Mesendoderm (in vitro differentiated cells): ENCODE measurements around the gene KCNJ6.
"Not testable (repeated sequence)": the region's sequence is repeated elsewhere in the genome, so short reads cannot be mapped to it uniquely, and the experiment has no call there.

Experiments
- DNase-seq: peaks from one replicate; pipeline ENCODE4 v3.0.0; 2013
- H2AK5ac ChIP-seq: 2 replicates; pipeline ENCODE4 v1.6.1; 2013; ENCODE audit warnings: low read length, inconsistent platforms
- H2BK120ac ChIP-seq: 2 replicates; pipeline ENCODE4 v1.6.1; 2013; ENCODE audit warnings: low read depth, mild to moderate bottlenecking, low read length, moderate library complexity, mixed read lengths
- H2BK15ac ChIP-seq: replicated peaks from 2 replicates; pipeline ENCODE4 v1.6.1; 2013; ENCODE audit warnings: low read depth, mild to moderate bottlenecking, moderate library complexity
- H2BK5ac ChIP-seq: 2 replicates; pipeline ENCODE4 v1.6.1; 2013; ENCODE audit warnings: low read length, inconsistent platforms
- H3K18ac ChIP-seq: 2 replicates; pipeline ENCODE4 v1.6.1; 2013; ENCODE audit warnings: mild to moderate bottlenecking, low read length, mixed read lengths
- H3K23ac ChIP-seq: one replicate; pipeline ENCODE4 v1.6.1; 2013; ENCODE audit warnings: low read length
- H3K27ac ChIP-seq: 2 replicates; pipeline ENCODE4 v1.5.1; 2013; ENCODE audit warnings: low read depth, mild to moderate bottlenecking, inconsistent platforms, low read length, moderate library complexity
- H3K27me3 ChIP-seq: 2 replicates; pipeline ENCODE4 v1.6.1; 2013; ENCODE audit warnings: low read length, control low read depth, mild to moderate bottlenecking, inconsistent platforms; ENCODE audit not compliant: insufficient read depth, poor library complexity
- H3K36me3 ChIP-seq: 2 replicates; pipeline ENCODE4 v1.6.1; 2013; ENCODE audit warnings: low read length, inconsistent platforms; ENCODE audit not compliant: control insufficient read depth, insufficient read depth
- H3K4ac ChIP-seq: one replicate; pipeline ENCODE4 v1.6.1; 2013; ENCODE audit warnings: low read depth, mild to moderate bottlenecking, low read length, moderate library complexity
- H3K4me1 ChIP-seq: 2 replicates; pipeline ENCODE4 v1.6.1; 2013; ENCODE audit warnings: low read depth, low read length, inconsistent platforms; ENCODE audit not compliant: control insufficient read depth
- H3K4me2 ChIP-seq: 2 replicates; pipeline ENCODE4 v1.6.1; 2013; ENCODE audit warnings: low read length
- H3K4me3 ChIP-seq: 2 replicates; pipeline ENCODE4 v1.5.1; 2013; ENCODE audit warnings: mild to moderate bottlenecking, low read length
- H3K56ac ChIP-seq: one replicate; pipeline ENCODE4 v1.6.1; 2013; ENCODE audit warnings: low read length
- H3K79me1 ChIP-seq: 2 replicates; pipeline ENCODE4 v1.6.1; 2013; ENCODE audit warnings: low read length, inconsistent platforms
- H3K79me2 ChIP-seq: 2 replicates; pipeline ENCODE4 v1.6.1; 2013; ENCODE audit warnings: mild to moderate bottlenecking, low read length; ENCODE audit not compliant: control insufficient read depth, insufficient read depth
- H3K9ac ChIP-seq: 2 replicates; pipeline ENCODE4 v1.6.1; 2013; ENCODE audit warnings: low read length, inconsistent platforms
- H4K5ac ChIP-seq: one replicate; pipeline ENCODE4 v1.6.1; 2013; ENCODE audit warnings: low read length
- H4K8ac ChIP-seq: one replicate; pipeline ENCODE4 v1.6.1; 2013; ENCODE audit warnings: low read depth, mild to moderate bottlenecking, control low read depth, low read length, moderate library complexity
- WGBS: extraction: QIAGEN DNeasy Blood & Tissue Kit; methylation state at CpG from one replicate; pipeline ENCODE4 v1.1.7; 2013; ENCODE audit warnings: low lambda C conversion rate, missing lambda C conversion rate; ENCODE audit not compliant: insufficient coverage; ENCODE audit errors: extremely low coverage; 5-methylcytosine and 5-hydroxymethylcytosine counted together

The KCNJ6 gene

DNA sequence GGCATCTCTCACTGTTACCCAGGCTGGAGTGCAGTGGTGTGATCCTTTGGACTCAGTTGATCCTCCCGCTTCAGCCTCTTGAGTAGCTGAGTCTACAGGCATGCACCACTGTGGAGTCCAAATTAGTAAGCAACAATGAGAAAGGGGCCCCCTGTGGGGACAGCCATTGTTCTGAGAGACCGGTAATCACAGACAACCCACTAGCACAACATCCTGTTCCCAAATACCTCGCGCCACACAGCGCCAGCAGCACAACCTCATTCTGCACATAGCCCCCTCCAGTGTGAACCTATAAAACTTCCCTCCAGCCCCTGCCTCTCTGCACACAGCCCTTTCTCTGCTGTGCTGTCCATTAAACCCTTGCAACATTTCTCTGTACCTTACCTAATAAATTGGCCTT, 323.2 kb downstream of the KCNJ6 start:
- Histone ChIP-seq H3K36me3 (no peaks in the 10 kb centered on the region), H3K79me1 (no peaks in the 10 kb centered on the region), H3K9ac (peak overlapping the region; percentile 79), H3K56ac (peak overlapping the region; percentile 86), H3K18ac (peak overlapping the region; percentile 100), H3K4me2 (peak overlapping the region; percentile 23), H4K8ac (peak overlapping the region; percentile 79), H3K4me1 (peaks cover 17% of the 10 kb centered on the region), H2BK5ac (peak overlapping the region; percentile 100), H3K4ac (peak overlapping the region; percentile 100), H3K4me3 (no peak overlapping the region), H2BK120ac (peak overlapping the region; percentile 99), H4K5ac (peak overlapping the region; percentile 59), H3K27me3 (no peaks in the 10 kb centered on the region), H3K23ac (no peak overlapping the region), H2AK5ac (no peak overlapping the region), H2BK15ac (no peak overlapping the region), H3K79me2 (peaks cover 15% of the 10 kb centered on the region), H3K27ac (peak overlapping the region; percentile 100)
- WGBS = no CpG with 5 or more reads among the region's 5 CpGs
- DNase-seq = peak; percentile 99

DNA sequence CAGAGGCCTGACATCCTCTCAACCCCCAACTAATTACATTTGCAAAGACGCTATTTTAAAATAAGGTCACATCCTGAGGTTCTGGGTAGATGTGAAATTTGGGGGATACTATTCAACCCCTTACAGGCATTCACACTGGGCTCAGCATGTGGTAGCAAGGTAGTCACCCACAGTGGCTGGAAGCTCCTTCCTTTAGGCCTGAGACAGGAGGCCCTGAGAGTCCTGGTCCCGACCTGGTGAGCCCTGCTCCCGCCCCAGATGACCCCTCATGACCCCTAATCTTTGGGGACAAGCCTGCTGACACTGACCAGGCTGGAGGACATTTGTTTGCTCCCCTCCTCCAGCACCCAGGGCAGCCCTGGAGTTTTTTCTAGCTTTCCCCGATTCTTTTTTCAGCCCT, 323.8 kb downstream of the KCNJ6 start:
- Histone ChIP-seq H2BK15ac (no peak overlapping the region), H3K4ac (peak overlapping the region; percentile 100), H3K79me2 (peaks cover 15% of the 10 kb centered on the region), H3K27ac (peak overlapping the region; percentile 100), H2BK5ac (peak overlapping the region; percentile 100), H3K27me3 (no peaks in the 10 kb centered on the region), H4K5ac (peak overlapping the region; percentile 59), H3K36me3 (peaks cover 2% of the 10 kb centered on the region), H2BK120ac (peak overlapping the region; percentile 99), H2AK5ac (peak overlapping the region; percentile 87), H3K23ac (peak overlapping the region; percentile 94), H3K4me3 (no peak overlapping the region), H3K18ac (peak overlapping the region; percentile 100), H3K9ac (peak overlapping the region; percentile 79), H4K8ac (no peak overlapping the region), H3K4me2 (peak overlapping the region; percentile 40), H3K4me1 (peaks cover 20% of the 10 kb centered on the region), H3K56ac (peak overlapping the region; percentile 86), H3K79me1 (peaks cover 2% of the 10 kb centered on the region)
- peak; percentile 87 for DNase-seq
- WGBS = no CpG with 5 or more reads among the region's 4 CpGs

DNA sequence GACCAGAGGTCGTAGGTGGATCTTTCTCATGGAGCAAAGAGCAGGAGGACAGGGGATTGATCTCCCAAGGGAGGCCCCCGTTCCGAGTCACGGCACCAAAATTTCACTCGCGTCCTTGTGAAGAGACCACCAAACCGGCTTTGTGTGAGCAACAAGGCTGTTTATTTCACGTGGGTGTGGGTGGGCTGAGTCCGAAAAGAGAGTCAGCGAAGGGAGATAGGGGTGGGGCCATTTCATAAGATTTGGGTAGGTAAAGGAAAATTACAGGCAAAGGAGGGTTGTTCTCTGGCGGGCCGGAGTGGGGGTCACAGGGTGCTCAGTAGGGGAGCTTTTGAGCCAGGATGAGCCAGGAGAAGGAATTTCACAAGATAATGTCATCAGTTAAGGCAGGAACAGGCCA, 324.3 kb downstream of the KCNJ6 start:
- not testable (repeated sequence) for H3K79me1 ChIP-seq, H3K4me2 ChIP-seq, H3K36me3 ChIP-seq, H4K8ac ChIP-seq, H2BK15ac ChIP-seq, H3K27me3 ChIP-seq, H2AK5ac ChIP-seq
- H3K9ac ChIP-seq = peak overlapping the region; percentile 88
- peak; percentile 86 for DNase-seq
- peak overlapping the region; percentile 98 for H2BK5ac ChIP-seq
- WGBS = no CpG with 5 or more reads among the region's 12 CpGs
- peak overlapping the region; percentile 99 for H3K18ac ChIP-seq
- peak overlapping the region; percentile 76 for H2BK120ac ChIP-seq
- peak overlapping the region; percentile 98 for H3K56ac ChIP-seq
- H3K79me2 ChIP-seq = peaks cover 19% of the 10 kb centered on the region
- peaks cover 25% of the 10 kb centered on the region for H3K4me1 ChIP-seq
- peak overlapping the region; percentile 88 for H3K4me3 ChIP-seq
- peak overlapping the region; percentile 97 for H3K4ac ChIP-seq
- peak overlapping the region; percentile 57 for H3K23ac ChIP-seq
- peak overlapping the region; percentile 51 for H4K5ac ChIP-seq
- H3K27ac ChIP-seq = peak overlapping the region; percentile 97

DNA sequence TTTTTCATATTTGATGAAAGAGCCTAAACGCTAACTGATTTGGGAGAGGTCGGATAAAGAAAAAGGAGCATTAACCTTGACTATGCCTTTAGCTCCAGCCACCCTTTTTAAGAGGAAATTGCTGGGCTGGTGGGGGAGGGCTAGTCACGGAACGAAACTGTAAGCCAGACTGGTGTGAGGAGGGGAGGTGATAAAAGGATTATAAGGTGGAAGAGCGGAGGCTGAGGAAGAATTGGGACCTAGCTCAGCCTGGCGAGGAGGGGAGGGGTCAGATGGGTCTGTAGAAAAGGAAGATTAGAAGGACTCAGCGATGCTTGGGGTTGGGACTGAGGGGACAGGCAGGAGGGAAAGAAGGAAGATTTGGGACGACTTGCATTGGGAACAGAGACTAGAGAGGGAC, 325.4 kb downstream of the KCNJ6 start:
- H3K4me1 ChIP-seq = peaks cover 25% of the 10 kb centered on the region
- H3K36me3 ChIP-seq, H3K23ac ChIP-seq, H4K5ac ChIP-seq, H3K4ac ChIP-seq, H2AK5ac ChIP-seq, H2BK15ac ChIP-seq, H4K8ac ChIP-seq, H3K27me3 ChIP-seq, H3K4me3 ChIP-seq, H3K4me2 ChIP-seq, H2BK120ac ChIP-seq, H3K18ac ChIP-seq, H3K79me1 ChIP-seq, H2BK5ac ChIP-seq: not testable (repeated sequence)
- peak overlapping the region; percentile 88 for H3K9ac ChIP-seq
- peaks cover 19% of the 10 kb centered on the region for H3K79me2 ChIP-seq
- peak overlapping the region; percentile 97 for H3K27ac ChIP-seq
- whole genome bisulfite sequencing = no CpG with 5 or more reads among the region's 8 CpGs
- peak; percentile 87 for DNase-seq
- peak overlapping the region; percentile 98 for H3K56ac ChIP-seq

GRCh38 chr21:37588644-37589043, 327.6 kb downstream of the KCNJ6 start:
- no CpG with 5 or more reads among the region's 8 CpGs for WGBS
- Histone ChIP-seq H3K9ac (peak overlapping the region; percentile 67), H3K4me1 (peaks cover 14% of the 10 kb centered on the region), H3K4ac (peak overlapping the region; percentile 23), H3K79me2 (peaks cover 19% of the 10 kb centered on the region), H3K56ac (peak overlapping the region; percentile 72)
- H3K18ac ChIP-seq, H4K5ac ChIP-seq, H3K4me2 ChIP-seq, DNase-seq, H2AK5ac ChIP-seq, H3K79me1 ChIP-seq, H2BK15ac ChIP-seq, H2BK120ac ChIP-seq, H3K27ac ChIP-seq, H4K8ac ChIP-seq, H3K4me3 ChIP-seq, H2BK5ac ChIP-seq, H3K36me3 ChIP-seq, H3K23ac ChIP-seq, H3K27me3 ChIP-seq: not testable (repeated sequence)

GRCh38 chr21:37587635-37588177, 328.6 kb downstream of the KCNJ6 start:
- Histone ChIP-seq H3K23ac (no peak overlapping the region), H3K18ac (no peak overlapping the region), H3K79me2 (peaks cover 19% of the 10 kb centered on the region), H2BK5ac (peak overlapping the region; percentile 50), H3K4ac (no peak overlapping the region), H2BK15ac (no peak overlapping the region), H3K4me3 (no peak overlapping the region), H3K36me3 (peaks cover 6% of the 10 kb centered on the region), H2AK5ac (no peak overlapping the region), H3K4me2 (no peak overlapping the region), H4K8ac (no peak overlapping the region), H4K5ac (no peak overlapping the region), H3K4me1 (peaks cover 13% of the 10 kb centered on the region), H2BK120ac (no peak overlapping the region), H3K27me3 (no peaks in the 10 kb centered on the region), H3K79me1 (peaks cover 7% of the 10 kb centered on the region), H3K9ac (peak overlapping the region; percentile 54), H3K27ac (peak overlapping the region; percentile 52), H3K56ac (peak overlapping the region; percentile 79)
- peak; percentile 48 for DNase-seq
- no CpG with 5 or more reads among the region's 5 CpGs for WGBS
